GM18519 (cell line): Measurements from ENCODE around the gene MGA.
"Not testable (repeated sequence)": the region's sequence is repeated elsewhere in the genome, so short reads cannot be mapped to it uniquely, and the experiment has no call there.

Source experiments
- ATAC-seq: cut with Tn5 transposase; IDR thresholded peaks from one replicate; pipeline ENCODE4 v1.9.1; 2021; ENCODE audit warnings: mild to moderate bottlenecking, moderate library complexity; ENCODE audit not compliant: unreplicated experiment, low FRiP score

Gene MGA

GRCh38 chr15:41703120-41703519 is 42.9 kb downstream of the MGA start:
- ATAC-seq = no peak

DNA sequence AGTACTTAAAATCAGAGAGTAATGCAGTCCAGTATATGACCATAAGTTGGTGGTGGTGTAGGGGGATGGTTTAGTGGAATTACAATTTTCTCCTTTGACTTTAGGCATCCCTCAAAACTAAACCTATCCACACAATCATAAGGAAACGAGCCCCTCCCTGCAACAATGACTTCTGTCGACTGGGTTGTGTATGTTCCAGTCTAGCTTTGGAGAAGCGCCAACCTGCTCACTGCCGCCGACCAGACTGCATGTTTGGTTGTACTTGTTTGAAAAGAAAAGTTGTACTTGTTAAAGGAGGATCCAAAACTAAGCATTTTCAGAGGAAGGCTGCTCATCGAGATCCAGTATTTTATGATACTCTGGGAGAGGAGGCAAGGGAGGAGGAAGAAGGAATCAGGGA is 52.8 kb downstream of the MGA start:
- ATAC-seq = no peak

- no peak for ATAC-seq
These were observed 54.1 kb downstream of the MGA start for GRCh38 chr15:41714291-41714690.

GRCh38 chr15:41716864-41717263 is 56.7 kb downstream of the MGA start:
- ATAC-seq = no peak

DNA sequence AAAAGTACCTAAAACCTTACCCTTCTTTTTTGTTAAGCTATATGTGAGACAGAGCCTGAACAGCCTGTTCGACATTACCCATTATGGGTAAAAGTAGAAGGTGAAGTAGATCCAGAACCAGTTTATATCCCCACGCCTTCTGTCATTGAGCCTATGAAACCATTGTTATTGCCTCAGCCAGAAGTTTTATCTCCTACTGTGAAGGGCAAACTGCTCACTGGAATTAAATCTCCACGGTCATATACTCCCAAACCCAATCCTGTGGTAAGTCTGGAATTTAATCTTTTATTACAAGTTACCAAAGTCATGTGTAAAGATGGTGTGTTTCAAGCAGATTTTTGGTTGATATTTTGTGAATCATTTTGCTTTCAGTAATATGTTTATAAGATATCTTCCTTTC is 66.9 kb downstream of the MGA start:
- ATAC-seq = no peak

DNA sequence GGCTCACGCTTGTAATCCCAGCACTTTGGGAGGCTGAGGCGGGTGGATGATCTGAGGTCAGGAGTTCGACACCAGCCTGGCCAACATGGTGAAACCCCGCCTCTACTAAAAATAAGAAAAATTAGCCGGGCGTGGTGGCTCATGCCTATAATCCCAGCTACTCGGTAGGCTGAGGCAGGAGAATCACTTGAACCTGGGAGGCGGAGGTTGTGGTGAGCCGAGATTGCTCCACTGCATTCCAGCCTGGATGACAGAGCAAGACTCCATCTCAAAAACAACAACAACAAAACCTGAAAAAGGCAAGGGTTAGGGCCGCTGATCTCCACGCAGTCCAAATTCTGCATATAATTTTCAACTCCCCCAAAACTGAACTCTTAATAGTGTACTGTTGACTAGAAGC is 67.9 kb downstream of the MGA start:
- ATAC-seq = not testable (repeated sequence)

DNA sequence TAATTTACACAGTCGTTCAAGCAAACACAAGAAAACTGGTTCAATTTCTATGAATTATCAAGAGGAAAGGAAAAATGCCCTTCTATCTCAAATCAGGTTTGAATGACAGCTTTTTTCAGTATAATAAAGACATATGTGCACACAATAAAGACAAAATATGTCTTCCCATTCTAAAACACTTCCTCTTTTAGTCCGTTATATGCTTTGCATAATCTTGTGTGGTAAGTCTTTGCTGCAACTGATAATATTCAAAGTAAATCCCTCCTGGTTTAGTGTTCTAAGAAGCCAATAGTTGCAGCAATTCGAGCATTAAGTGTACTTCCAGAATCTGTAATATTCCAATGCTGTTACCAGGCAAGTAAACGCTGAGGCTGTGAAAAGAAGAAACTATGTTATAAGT is 70.3 kb downstream of the MGA start:
- ATAC-seq = no peak

DNA sequence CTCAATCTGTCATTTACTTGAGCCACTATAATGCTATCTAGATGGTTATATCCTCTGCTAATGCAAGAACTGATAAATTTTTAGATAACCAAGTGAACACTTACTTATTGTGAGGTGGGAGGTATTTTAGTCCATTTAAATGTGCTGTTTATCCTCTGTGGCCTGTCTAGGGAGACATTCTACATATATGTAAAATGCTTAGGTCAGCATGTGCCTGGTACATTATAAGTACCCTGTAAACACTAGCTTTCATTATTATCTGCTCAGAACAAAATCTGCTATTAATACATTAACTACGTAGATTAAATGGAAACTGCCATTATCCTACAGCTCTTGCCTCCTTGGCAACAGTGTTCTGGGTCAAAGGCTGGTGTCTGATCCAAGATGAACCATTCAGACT is 72.3 kb downstream of the MGA start:
- no peak for ATAC-seq

DNA sequence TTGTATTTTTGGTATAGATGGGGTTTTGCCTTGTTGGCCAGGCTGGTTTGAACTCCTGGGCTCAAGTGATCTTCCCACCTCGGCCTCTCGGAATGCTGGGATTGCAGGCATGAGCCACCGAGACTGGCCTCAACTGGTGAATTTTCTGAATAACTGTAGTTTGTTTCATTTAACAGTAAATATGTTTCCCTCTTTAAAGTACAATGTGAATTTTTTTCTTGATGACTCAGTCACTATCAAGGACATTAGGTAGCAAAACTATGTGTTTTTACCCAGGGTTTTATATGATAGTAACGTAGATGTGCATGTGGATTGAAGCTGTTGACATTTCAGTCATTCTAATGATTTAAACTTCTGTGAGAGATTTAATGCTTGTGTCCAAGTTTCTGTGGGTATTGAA is 73.9 kb downstream of the MGA start:
- no peak for ATAC-seq

DNA sequence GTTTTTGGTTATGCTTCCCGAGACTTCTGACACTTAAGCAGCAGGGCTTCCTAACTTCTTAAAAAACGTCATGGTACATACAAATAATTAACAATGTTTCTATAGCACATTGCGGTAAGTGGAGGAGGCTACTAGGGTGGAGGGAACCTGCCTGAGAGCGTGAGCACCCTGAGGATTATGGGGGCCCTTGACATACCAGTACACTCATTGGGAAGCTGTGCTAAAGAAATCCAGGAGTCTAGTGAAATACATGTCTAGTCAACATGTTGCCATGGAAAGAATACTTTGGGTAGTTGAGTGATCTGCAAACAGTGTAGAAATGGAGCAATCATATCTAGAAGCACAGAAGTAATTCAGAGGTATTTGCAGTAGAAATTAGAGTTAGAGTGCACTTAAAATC is 74.8 kb downstream of the MGA start:
- no peak for ATAC-seq

- not testable (repeated sequence) for ATAC-seq
These were observed 75.3 kb downstream of the MGA start for GRCh38 chr15:41735492-41735891.

- ATAC-seq = no peak
These were observed 86.6 kb downstream of the MGA start for GRCh38 chr15:41746802-41747201.

GRCh38 chr15:41756198-41756597 is 96.0 kb downstream of the MGA start:
- ATAC-seq = no peak

- ATAC-seq = no peak
These were observed 112.6 kb downstream of the MGA start for GRCh38 chr15:41772720-41773331.

GRCh38 chr15:41773332-41773728 is 113.1 kb downstream of the MGA start:
- ATAC-seq = no peak

- no peak for ATAC-seq
These were observed 113.5 kb downstream of the MGA start for GRCh38 chr15:41773729-41774061.

DNA sequence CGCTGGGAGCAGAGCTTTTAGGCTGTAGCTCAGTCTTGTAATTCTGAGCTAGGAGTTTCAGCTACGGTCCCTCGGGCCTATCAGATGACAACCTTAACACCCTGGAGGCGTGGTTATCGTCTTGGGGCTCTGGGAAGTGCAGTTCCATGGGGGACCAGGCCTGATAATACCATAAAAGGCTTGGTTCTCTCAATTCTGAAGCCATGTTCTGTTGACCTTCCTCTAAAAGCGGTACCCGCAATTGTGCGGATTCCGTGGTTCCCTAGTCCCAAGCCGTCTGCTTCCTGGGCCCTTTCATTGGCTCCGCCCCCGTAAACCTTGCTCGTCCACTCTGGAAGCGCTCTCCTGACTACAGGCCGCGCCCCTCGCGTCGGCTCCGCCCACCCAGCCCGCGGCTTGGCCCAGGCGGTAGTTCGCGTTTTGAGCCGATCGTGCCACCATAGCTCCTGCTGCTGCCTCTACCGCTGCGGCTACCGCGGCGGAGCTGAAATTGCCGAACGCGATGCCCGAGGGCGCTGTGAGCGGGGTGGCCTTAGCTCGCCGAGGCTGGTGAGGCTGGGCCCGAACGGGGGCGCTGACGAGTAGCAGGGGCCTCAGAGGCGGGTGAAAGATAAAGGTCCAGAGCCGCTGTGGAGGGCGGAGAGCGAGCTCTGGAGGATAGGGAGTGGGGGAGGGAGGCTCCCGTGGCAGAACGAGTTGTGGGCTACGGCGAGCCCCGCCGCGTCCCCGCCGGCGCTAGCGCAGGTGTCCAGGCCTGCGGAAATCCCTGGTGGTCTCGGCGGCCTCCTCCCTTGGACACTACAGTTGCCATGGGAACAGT is 114.1 kb downstream of the MGA start, which contains the start of gene MAPKBP1:
Gene MAPKBP1, plus strand, starts transcription at position 423 of the 820 bp plus-strand sequence. CDS start 792 bp downstream, outside the sequence.
- ATAC-seq = peak; percentile 58

DNA sequence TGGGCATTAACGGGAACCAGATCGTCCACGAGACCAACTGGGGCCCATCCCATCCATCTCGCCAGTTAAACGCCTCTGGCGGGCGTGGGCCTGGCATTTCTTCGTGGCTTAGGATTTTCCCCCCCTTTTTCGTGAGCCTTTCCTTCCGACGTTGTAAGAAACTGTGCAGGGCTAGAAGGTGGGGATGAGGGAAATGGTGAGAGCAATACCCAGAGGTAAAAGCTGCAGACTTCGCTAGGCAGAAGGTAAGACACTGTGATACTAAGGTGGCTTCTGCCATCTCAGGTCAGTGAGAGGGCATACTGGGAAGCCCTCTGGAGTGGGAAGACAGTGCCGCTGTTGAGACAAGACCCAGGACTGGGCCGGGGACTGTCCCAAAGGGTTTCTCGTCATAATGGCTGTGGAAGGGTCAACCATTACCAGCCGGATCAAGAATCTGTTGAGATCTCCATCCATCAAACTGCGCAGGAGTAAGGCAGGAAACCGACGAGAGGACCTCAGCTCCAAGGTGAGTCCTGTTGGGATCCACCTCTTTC is 114.7 kb downstream of the MGA start:
- no peak for ATAC-seq

GRCh38 chr15:41775651-41776050 is 115.4 kb downstream of the MGA start:
- no peak for ATAC-seq

GRCh38 chr15:41777421-41777973 is 117.3 kb downstream of the MGA start:
- ATAC-seq = no peak

DNA sequence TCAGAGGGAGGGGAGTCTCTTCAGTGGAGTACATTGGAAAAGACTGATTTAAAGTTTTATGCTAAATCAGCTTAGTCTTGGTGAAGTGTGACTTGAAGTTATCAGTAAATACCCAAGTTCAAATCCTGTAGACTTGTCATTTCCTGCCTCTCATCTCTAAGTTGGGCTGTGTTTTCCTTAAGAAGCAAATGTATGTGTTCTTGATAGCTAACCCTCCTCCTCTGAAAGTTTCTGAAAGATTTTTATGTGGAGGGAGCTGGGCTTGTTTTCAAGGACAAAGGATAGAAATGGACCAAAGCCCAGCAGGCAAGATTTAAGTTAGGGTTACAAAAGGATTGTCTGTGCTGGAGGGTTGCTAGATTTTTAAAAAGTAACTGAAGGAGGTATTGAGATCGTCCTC is 118.3 kb downstream of the MGA start:
- ATAC-seq = no peak
